DMS114 treated with DMSO at 0.1 percent for 48 hours (cell line): ENCODE data around the gene PURA.

Experiments used
- DNase-seq: peaks from one replicate; lab custom pipeline; 2025; ENCODE audit not compliant: unreplicated experiment; lab: John Stamatoyannopoulos, UW

PURA gene

GRCh38 chr5:140109759-140110645 is 3.9 kb upstream of the PURA start:
- DNase-seq = no peak

DNA sequence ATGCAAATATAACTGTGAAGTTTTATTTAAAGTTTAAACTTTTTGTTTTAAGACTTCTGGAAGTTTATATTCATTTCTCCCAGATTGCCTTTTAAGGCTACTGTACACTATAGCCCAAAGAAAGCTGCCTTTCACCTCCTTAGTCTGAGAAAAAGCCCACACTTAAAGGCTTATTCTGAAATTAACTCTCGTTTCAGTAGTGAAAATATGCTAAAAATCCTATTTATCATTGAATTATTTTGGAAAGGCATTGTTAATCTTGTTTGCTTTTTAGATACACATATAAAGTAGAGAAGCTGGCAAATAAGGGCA is 3.3 kb upstream of the PURA start:
- no peak for DNase-seq

DNA sequence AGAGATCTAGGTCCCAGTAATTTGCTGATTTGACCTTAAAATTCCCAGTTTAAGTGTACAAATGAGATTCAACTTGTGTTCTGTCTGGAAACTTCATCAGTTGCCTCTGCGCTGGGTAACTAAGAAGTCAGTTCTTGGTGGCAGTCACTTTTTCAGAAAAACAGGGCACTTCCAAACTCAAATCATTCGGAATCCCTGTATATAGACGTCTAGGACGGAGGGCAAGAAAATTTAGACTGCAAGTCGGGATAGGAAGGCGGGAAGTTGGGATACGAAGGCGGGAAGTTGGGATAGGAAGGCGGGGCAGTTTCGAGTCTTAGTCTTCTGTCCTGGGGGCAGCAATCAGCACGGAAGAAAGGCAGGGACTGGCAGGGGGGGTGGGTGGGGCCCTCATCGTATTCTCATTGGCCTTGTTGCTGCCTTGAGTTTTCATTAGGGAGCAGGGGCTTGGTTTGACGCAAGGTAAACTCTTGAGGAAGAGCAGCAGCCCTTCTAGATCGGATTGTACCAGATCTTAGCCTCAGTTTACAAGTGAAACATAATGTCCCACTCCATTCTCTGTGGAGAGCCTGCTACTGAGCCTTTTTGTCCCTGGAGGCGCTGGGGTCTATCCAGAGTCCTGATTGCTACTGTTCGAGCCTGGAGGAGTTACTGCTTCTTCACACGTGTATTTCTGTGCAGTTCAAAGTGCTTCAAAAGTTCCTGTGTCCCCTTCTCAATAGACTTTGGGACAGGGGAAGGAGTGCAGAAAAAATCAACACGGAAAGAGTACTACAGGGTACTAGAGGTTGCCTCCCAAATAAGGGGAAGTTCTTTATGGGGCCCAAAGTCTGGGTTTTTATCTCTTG is 2.7 kb upstream of the PURA start:
- no peak for DNase-seq

- no peak for DNase-seq
Observed at GRCh38 chr5:140111859-140112551, 1.9 kb upstream of the PURA start.

GRCh38 chr5:140112685-140113179 is 1.2 kb upstream of the PURA start:
- no peak for DNase-seq

GRCh38 chr5:140113180-140113698 is 670 bp upstream of the PURA start:
- no peak for DNase-seq

DNA sequence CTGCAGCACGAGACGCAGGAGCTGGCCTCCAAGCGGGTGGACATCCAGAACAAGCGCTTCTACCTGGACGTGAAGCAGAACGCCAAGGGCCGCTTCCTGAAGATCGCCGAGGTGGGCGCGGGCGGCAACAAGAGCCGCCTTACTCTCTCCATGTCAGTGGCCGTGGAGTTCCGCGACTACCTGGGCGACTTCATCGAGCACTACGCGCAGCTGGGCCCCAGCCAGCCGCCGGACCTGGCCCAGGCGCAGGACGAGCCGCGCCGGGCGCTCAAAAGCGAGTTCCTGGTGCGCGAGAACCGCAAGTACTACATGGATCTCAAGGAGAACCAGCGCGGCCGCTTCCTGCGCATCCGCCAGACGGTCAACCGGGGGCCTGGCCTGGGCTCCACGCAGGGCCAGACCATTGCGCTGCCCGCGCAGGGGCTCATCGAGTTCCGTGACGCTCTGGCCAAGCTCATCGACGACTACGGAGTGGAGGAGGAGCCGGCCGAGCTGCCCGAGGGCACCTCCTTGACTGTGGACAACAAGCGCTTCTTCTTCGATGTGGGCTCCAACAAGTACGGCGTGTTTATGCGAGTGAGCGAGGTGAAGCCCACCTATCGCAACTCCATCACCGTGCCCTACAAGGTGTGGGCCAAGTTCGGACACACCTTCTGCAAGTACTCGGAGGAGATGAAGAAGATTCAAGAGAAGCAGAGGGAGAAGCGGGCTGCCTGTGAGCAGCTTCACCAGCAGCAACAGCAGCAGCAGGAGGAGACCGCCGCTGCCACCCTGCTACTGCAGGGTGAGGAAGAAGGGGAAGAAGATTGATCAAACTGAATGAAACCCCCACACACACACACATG is 654 bp downstream of the PURA start:
- DNase-seq = peak; percentile 49

DNA sequence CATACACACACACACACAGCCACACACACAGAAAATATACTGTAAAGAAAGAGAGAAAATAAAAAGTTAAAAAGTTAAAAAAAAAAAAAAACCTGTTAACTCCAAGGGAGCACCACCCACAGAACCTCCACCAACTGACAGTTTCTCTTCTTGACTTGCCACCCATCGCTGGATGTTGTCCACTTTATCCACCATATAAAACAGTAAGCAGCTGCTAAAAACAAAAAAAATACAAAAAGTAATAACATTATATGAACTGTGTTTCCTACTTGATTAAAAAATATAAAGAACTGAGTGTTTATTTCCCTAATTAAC is 1.2 kb downstream of the PURA start:
- DNase-seq = no peak

DNA sequence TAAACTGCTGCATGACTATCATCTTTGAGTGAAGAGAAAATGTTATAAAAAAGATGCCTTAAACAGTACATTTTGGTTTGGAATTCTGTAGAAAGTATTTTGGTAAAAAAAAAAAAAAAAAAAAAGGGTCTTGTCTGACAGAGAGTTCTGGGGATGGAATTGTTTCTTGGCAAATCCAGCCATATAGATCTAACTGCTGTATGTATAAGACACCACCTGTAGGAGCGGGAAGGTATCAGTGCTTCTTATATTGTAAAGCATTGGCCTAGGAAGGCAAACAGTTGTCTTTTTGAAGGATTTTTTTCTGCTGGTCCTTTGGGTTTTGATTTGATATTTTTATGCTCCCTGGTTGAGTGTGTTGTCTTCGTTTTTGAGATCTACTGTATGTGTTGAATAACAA is 2.8 kb downstream of the PURA start:
- peak; percentile 28 for DNase-seq

DNA sequence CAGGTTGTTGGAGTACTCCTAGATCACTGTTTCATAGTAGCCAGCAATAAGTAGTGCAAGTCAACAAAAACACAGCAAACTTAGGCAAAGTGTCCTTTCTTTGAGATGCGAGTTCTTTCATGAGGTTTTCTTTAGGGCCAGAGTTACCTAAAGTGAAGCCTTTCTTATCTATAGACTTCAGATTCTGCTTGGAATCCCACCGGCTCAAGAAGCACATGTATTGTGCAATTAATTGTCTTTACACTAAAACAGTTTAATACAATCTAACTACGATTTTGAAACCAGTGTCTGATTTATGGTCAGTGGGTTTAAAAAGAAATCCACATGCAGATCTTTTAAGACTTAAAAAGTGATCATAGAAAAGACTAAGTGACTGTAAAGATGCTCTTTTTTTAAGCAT is 3.6 kb downstream of the PURA start:
- no peak for DNase-seq

DNA sequence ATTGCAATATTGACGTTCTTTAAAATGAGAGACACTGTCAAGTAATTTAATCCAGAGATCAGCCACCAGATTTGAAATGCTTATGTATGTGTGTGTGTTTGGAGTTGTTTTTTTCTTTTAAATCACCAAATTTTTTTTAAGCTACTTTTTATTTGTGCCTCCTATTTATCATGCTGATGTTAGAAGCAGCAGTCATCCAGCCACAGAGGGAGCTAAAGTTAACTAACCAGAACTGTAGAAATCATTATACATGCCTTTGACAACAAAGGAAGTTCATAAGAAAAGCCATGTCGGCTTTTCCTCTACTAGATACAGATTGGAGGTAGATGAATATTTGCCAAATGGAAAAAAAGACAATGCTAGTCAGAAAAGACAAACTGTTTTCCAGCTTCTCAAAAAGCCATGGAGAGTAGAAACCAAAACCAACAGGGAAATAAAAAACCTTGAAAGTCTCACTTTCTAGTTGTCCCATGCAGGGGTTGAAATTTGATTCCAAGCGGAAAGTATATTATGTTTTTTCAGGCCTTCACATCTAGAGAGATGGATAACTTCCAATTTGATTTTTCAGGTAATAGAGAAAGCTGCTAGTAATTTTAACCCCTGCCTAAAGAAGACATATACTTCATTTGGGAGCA is 4.5 kb downstream of the PURA start:
- DNase-seq = no peak

DNA sequence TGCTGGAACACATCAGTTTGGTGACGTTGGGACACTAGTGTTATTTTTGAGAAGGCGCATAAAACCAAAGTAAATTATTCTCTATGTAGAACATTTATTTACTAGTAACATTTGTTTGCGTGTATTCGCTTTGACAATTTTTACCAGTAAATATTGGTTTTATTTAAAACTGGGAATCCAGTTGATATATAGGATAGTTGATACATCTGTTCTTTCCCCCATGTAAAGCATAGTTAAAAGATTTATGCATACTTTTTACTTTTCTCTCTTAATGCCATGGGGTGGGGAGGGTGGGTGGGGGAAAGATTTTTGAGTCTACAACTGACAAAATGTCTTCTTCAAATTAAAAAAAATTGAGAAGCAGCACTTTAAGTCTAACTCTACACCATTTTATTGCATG is 11.7 kb downstream of the PURA start, which contains the start of gene IGIP:
TSS of gene IGIP (plus strand) at position 301 of the 400 bp plus-strand sequence. CDS start 2,540 bp downstream, outside the sequence.
- no peak for DNase-seq

- DNase-seq = no peak
Observed at GRCh38 chr5:140126315-140127012, 12.6 kb downstream of the PURA start.

DNA sequence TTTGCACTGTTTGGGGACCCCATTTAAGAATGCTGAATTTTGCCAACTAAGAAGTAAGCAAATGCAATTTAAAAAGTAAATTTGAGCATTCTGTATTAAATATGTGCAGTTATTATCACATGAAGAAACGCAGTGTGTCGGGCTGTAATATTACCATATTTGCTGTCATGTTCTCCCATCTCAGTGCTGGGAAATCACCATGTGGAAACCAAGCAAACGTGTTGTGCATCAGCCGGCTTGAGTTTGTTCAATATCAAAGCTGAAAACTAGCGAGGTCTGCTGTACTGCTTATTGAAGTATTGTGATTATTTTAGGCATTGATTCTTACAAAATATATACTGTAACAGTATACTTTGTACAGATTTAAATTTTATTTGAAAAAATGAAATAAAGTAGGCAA is 14.5 kb downstream of the PURA start:
- DNase-seq = no peak

GRCh38 chr5:140130949-140131733 is 17.2 kb downstream of the PURA start:
- no peak for DNase-seq

- DNase-seq = no peak
Observed at GRCh38 chr5:140131967-140132409, 18.1 kb downstream of the PURA start.

- no peak for DNase-seq
Observed at GRCh38 chr5:140133514-140134167, 19.7 kb downstream of the PURA start.
